LNCAP (cell line): ENCODE results near the gene EDA.

Source experiments
- TF ChIP-seq, protein P1 (sequence below): fragments of 450-650 bp; IDR thresholded peaks from 2 replicates; pipeline ENCODE4 v1.5.1; 2017; ENCODE audit warnings: mild to moderate bottlenecking

The EDA gene

GRCh38 chrX:69807400-69807799, 191.5 kb downstream of the EDA start:
- TF ChIP-seq, protein P1, sequence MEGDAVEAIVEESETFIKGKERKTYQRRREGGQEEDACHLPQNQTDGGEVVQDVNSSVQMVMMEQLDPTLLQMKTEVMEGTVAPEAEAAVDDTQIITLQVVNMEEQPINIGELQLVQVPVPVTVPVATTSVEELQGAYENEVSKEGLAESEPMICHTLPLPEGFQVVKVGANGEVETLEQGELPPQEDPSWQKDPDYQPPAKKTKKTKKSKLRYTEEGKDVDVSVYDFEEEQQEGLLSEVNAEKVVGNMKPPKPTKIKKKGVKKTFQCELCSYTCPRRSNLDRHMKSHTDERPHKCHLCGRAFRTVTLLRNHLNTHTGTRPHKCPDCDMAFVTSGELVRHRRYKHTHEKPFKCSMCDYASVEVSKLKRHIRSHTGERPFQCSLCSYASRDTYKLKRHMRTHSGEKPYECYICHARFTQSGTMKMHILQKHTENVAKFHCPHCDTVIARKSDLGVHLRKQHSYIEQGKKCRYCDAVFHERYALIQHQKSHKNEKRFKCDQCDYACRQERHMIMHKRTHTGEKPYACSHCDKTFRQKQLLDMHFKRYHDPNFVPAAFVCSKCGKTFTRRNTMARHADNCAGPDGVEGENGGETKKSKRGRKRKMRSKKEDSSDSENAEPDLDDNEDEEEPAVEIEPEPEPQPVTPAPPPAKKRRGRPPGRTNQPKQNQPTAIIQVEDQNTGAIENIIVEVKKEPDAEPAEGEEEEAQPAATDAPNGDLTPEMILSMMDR, result no peak

- TF ChIP-seq, protein P1, result no peak
Measured at GRCh38 chrX:69808375-69808774, 192.5 kb downstream of the EDA start.

GRCh38 chrX:69813677-69814076, 197.8 kb downstream of the EDA start:
- TF ChIP-seq, protein P1, result no peak

DNA sequence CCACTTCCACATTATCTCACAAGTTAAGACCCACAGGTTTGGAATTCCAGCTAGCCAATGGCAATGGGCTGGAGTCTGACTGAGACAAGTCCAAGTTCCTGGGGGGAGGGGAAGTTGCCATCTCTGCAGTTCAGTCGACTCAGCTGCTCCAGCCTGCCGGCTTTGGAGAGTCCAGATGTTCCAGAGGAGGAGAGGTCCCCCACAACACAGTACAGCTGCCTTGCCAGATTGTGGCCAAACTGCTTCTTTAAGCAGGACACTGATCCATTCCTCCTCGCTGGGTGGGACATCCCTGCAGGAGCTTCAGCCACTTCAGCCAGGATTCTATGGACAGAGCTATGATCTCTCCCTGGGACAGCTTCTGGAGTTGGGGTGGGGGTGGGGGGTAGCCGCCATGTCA, 199.2 kb downstream of the EDA start:
- TF ChIP-seq, protein P1, result no peak

GRCh38 chrX:69815519-69815918, 199.6 kb downstream of the EDA start:
- TF ChIP-seq, protein P1, result no peak

- TF ChIP-seq, protein P1, result no peak
Measured at GRCh38 chrX:69844636-69845035, 228.7 kb downstream of the EDA start.

GRCh38 chrX:69876221-69876620, 260.3 kb downstream of the EDA start:
- TF ChIP-seq, protein P1, result no peak

DNA sequence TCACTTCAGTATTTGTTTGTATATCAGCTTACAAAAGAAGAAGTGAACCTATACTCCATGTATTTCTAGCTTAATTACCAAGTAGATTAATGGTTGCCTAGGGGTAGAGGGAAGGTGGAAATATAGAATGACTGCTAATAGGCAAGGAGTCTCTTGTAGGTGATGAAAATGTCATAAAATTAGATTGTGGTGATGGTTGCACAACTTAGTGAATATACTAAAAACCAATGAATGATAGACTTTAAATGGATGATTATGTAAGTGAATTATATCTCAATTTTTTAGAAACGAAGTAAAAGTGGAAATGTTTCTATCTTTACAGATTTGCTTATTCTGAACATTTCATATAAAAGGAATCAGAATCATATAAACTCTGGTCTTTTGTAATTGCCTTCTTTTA, 268.3 kb downstream of the EDA start:
- TF ChIP-seq, protein P1, result no peak
